AG08395 (cell line): ENCODE measurements around the gene TP53INP2.
A peak's percentile ranks its signal among the peaks of the same experiment; 100 is the strongest.
"Not testable (repeated sequence)": the region's sequence is repeated elsewhere in the genome, so short reads cannot be mapped to it uniquely, and the experiment has no call there.

ENCODE experiments used
- DNase-seq: peaks from one replicate; pipeline ENCODE4 v3.0.0; 2012; ENCODE audit warnings: mixed read lengths, low spot score

Gene TP53INP2

GRCh38 chr20:34705397-34706301, 1.5 kb downstream of the TP53INP2 start:
- DNase-seq, result peak; percentile 22

GRCh38 chr20:34706302-34706875, 2.2 kb downstream of the TP53INP2 start:
- DNase-seq, result no peak

DNA sequence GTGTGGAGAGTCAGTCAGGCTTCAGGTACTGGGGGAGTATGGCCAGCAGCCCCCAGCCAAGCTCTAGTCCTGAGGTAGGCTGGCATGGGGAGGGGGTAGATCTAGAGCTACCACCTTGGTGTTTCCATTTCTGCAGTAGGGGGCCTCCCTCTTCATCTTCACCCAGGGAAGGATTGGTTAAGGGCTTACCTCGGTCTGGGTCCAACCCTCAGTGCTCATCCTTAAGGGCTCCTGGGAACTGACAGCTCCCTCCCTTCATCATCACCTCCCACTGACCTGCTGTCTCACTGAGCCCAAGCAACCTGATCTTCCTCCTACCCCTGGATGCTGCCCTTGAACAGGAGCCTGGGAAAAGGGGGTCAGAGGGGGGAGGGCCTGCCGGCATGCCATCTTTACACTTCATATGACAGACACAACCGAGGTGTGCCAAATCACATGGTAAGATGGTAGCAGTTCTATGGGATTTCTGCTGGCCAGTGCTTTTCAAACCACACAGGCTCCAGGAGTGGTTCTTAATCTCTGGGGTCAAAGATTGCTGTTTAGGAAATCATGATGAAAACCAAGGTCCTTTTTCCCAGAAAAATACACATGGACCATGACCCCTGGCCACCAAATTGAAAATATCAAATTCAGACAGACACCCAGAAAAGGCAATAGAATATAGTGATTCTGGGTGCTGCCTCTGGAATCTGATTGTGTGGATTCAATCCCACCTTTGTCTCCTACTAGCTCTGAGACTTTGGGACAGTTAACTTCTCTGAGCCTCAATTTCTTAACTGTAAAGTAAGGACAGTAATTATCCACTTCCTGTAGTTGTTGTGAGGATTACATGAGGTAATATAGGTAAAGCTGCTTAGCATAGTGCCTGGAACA, 3.0 kb downstream of the TP53INP2 start:
- no peak for DNase-seq

- DNase-seq, result peak; percentile 41
Observed at GRCh38 chr20:34708621-34709043, 4.5 kb downstream of the TP53INP2 start.

DNA sequence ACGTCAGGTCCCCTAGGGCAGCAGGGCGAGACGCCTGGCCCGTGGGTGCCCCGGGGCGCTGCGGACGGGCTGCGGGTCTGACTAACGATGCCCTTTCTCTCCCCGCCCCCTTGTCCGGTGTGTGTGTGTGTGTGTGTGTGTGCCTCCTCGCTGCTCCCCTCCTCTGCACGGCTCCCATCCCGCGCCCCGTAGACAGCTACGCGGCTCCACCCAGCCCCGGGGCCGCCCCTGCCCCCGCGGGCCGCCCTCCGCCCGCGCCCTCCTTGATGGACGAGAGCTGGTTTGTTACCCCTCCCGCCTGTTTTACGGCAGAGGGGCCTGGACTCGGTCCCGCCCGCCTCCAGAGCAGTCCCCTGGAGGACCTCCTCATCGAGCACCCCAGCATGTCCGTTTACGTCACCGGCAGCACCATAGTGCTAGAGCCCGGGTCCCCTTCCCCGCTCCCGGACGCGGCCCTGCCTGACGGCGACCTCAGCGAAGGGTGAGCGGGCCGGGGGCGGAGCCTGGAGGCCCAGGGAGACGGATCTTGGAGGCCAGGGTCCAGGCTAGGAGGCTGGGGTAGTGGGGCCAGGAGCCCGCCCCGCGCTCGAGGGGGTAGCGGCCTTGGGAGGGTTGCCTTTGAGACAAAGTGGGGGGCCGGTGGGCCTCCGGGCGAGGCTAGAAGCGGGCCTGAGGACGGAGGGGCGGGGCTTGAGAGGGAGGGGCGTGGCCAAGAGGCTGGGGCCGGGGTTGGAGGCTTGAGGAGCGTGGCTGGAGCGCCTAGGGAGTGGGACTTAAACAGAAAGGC, 5.1 kb downstream of the TP53INP2 start:
- peak; percentile 76 for DNase-seq

DNA sequence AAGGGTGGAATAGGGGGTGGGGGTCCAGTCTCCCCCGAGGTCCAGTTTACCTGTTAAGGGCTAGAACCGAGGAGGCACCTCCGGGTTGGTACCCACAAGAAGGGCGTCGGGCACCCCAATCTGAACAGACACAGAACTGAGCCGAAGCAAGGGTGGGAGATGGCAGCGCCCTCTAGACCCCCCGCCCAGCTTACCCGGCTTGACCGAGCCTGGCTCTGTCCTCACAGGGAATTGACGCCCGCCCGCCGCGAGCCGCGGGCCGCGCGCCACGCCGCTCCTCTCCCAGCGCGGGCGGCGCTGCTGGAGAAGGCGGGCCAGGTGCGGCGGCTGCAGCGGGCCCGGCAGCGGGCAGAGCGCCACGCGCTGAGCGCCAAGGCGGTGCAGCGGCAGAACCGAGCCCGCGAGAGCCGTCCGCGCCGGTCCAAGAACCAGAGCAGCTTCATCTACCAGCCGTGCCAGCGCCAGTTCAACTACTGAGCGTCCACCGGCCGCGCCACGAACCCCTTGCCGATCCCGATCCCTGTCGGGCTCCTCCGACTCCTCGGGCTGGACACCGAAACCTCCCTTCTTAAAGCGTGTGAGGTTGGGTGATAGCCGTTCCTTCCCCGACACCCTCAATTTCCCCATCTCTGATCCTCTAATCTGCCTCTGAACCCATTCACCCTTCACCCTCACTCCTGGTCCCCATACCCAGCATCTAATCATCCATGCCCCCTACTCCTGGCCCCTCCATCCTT, 5.9 kb downstream of the TP53INP2 start:
- DNase-seq, result peak; percentile 71

DNA sequence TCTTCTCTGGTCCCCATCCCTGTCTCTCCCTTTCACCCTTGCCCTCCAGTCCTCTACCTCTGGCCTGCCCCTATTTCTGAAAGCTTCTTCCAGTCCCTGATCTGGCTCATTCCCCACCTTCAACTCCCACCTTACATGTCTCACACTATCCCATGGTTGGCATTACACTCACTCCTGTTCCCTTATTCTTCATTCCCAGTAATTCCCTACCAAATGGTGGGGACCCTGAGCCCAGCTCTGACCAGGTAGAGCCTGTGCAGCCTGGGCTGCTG, 6.4 kb downstream of the TP53INP2 start:
- DNase-seq, result no peak

DNA sequence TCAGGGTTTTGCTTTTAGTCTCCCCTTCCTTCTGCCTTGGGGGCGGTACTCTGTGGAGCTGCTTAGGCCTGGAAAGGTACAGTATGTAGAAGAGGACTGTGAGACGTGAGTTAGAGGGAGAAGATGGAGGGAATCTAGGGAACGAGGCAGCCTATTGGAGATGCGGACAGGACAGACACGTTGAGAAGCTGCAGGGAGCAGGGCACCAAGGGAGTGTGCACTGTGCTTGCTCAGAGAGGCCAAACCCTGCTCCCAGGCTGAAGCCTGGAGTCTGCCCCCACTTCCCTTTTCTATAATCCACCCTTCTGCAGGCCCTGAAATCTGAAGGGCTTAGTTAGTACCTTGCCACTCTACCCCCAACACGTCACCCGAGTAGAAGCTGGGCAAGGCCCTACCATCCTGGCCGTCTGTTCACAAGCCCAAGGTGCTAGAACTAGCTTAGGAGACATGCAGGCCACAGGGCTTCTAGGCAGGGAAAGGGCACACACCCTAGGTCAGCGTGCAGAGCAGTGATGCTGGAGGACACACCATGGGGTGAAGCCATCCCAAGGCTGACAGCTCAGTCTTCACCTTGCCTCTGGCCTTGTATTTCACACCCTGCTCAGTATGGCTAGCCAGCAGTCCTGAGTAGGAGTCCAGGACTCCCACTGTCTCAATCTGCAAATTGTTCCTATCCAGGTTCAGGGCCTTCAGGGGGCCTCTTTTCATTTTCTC, 6.9 kb downstream of the TP53INP2 start:
- no peak for DNase-seq

GRCh38 chr20:34711813-34712430, 7.8 kb downstream of the TP53INP2 start:
- DNase-seq, result no peak

GRCh38 chr20:34712525-34713192, 8.5 kb downstream of the TP53INP2 start:
- no peak for DNase-seq

DNA sequence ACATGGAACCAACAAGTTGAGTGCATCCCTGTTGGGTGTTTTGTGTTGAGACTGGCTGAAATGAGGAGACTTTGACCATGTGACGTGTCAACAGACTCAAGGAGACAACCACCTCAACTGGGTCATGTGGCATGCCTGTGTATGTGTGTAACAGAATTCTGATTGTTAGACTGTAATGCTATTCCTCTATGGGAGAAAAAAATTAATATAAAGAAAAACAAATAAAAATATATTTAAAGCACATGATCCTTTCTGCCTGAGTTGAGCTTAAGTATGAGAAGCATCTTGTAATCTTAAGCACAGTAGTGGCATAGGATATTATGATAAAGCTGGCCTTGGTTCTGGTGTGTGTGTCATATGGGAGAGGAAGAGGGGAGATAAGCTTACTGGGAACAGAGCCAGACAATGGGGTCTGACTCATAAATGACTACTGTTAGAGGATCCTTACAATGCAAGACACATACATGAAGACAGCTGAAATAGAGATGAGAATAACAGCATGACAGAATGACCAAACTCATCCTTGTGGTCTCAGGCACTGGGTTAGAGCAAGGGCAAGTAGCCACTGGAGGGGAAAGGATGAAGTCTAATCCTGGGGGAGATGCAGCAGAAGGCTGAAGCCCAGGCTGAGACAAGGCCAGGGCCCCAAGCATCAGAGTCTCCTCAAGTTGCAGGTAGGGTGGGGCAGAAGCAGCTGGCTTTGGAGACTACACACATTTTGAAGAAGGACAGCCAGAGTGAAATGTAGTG, 9.2 kb downstream of the TP53INP2 start:
- peak; percentile 86 for DNase-seq

GRCh38 chr20:34713944-34714515, 9.9 kb downstream of the TP53INP2 start:
- not testable (repeated sequence) for DNase-seq

DNA sequence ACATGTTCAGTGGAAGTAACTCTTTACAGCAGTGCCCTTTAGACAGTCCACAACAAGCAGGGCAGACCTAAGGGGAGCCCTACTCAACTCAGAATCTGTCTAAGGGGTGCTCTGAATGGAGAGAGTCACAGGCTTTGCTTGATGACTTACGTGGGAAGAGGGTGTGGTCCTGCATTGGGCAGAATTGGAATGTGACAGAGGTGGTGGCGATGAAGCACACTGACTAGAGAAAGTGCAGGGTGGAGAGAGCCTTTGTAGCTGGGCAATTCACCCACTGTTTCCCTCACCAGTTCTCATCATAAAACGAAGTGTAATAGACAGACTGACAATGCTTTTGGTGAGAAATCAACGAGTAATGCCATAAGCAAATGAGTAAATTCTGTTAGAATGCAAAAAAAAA, 11.2 kb downstream of the TP53INP2 start:
- DNase-seq, result no peak

GRCh38 chr20:34716921-34717229, 12.7 kb downstream of the TP53INP2 start:
- DNase-seq, result no peak

GRCh38 chr20:34717230-34718095, 13.3 kb downstream of the TP53INP2 start:
- DNase-seq, result no peak

DNA sequence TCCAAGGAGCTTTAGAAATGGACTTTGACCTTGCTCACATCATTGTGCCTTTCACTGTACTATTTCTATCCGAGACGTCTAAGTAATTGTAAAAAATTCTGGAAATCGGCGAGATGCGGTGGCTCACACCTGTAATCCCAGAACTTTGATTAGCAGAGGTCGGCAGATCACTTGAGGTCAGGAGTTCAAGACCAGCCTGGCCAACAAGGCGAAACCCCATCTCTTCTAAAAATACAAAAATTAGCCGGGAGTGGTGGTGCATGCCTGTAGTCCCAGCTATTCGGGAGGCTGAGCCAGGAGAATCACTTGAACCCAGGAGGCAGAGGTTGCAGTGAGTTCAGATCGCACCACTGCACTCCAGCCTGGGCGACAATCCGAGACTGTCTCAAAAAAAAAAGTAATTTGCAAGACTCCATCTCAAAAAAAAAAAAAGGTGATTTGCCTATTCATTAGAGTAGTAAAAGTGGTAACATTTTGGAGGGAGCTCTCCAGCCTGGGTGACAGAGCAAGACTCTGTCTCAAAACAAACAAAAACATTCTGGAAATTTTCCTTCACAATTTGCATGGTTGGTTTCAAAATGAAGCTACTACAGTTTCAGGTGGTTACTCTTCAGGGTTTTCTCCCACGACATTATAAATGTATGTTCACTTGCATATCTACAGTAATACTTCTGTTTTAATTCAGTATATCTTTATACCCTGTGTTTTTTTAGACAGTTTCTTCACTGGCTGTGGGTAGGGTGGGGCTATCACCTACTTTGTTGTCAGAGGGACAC, 15.3 kb downstream of the TP53INP2 start:
- not testable (repeated sequence) for DNase-seq

GRCh38 chr20:34720266-34720665, 16.1 kb downstream of the TP53INP2 start:
- DNase-seq, result no peak
